AG04449 (cell line): ENCODE results near the gene CCR9.

Experiments used
- CTCF ChIA-PET: fragments of 350-600 bp; formaldehyde crosslinking; extraction: SDS; loops from one replicate; lab custom pipeline; 2021; ENCODE audit warnings: antibody characterized with exemption; lab: Yijun Ruan, JAX
- POLR2A ChIA-PET: fragments of 400-600, 350-600 bp; formaldehyde crosslinking; extraction: SDS; loops from one replicate; lab custom pipeline; 2020; ENCODE audit warnings: antibody characterized with exemption, inconsistent platforms; lab: Yijun Ruan, JAX
- DNase-seq: peaks from one replicate; pipeline ENCODE4 v3.0.0-alpha.2; 2010; ENCODE audit warnings: low read depth, low spot score
- H3K4me3 ChIP-seq: 2 replicates; pipeline ENCODE4 v1.5.1; 2011; ENCODE audit warnings: low read depth, mild to moderate bottlenecking, control low read depth, low read length
- CTCF ChIP-seq: IDR thresholded peaks from one replicate; pipeline ENCODE4 v1.5.1; 2011; ENCODE audit warnings: mild to moderate bottlenecking, moderate library complexity, low read length, control low read depth, inconsistent platforms; ENCODE audit not compliant: insufficient read depth; ENCODE audit errors: missing control alignments

Gene CCR9

GRCh38 chr3:45922039-45922326 lies 35.6 kb downstream of the CCR9 start:
- ChIA-PET CTCF (interaction anchor here (1.1 to 36.2 kb wide), 5 partner anchors 9 to 161 kb away, joined by 4 to 918 read pairs (median 5); no protein-coding TSS in a partner anchor), POLR2A (no interaction called here)
- no peak for DNase-seq
- no peak overlapping the region for H3K4me3 ChIP-seq
- TF ChIP-seq CTCF: no peak

- H3K4me3 ChIP-seq: no peak overlapping the region
- CTCF ChIA-PET: interaction anchor here (1.1 to 36.2 kb wide), 6 partner anchors 8 to 413 kb away, joined by 5 to 918 read pairs (median 8); no protein-coding TSS in a partner anchor
- POLR2A ChIA-PET: no interaction called here
- no peak for DNase-seq
- no peak for TF ChIP-seq CTCF
Measured at GRCh38 chr3:45922950-45923590, 36.7 kb downstream of the CCR9 start.

GRCh38 chr3:45923755-45924154 lies 37.4 kb downstream of the CCR9 start:
- ChIA-PET CTCF (interaction anchor here (0.5 to 36.2 kb wide), 7 partner anchors 14 to 454 kb away, joined by 3 to 918 read pairs (median 5); no protein-coding TSS in a partner anchor), POLR2A (no interaction called here)
- TF ChIP-seq CTCF: no peak
- H3K4me3 ChIP-seq: no peak overlapping the region
- DNase-seq: no peak

- no peak for TF ChIP-seq CTCF
- no peak for DNase-seq
- ChIA-PET POLR2A (no interaction called here), CTCF (interaction anchor here (0.9 to 36.2 kb wide), 18 partner anchors 8 to 418 kb away, joined by 3 to 918 read pairs (median 8); partner anchors contain the start of gene CXCR6)
- H3K4me3 ChIP-seq: no peak overlapping the region
Measured at GRCh38 chr3:45927881-45928280, 41.5 kb downstream of the CCR9 start.

- CTCF ChIA-PET: interaction anchor here (0.6 to 36.2 kb wide), 37 partner anchors 9 to 893 kb away, joined by 3 to 918 read pairs (median 4); partner anchors contain the start of gene CXCR6
- no peak for DNase-seq
Measured at GRCh38 chr3:45929042-45929679, 42.8 kb downstream of the CCR9 start.

More at GRCh38 chr3:45929042-45929679, 42.8 kb downstream of the CCR9 start:
- POLR2A ChIA-PET: interaction anchor here (0.7 kb wide), 1 partner anchor 179 kb away, joined by 4 read pairs; no protein-coding TSS in a partner anchor
- TF ChIP-seq CTCF: peak; percentile 91
- no peak overlapping the region for H3K4me3 ChIP-seq
